Kidney tubule cell (primary cell): ENCODE measurements around the gene NPHP4.

Experiments used
- DNase-seq: peaks from one replicate; pipeline ENCODE4 v3.0.0-alpha.2; 2018; ENCODE audit warnings: low spot score

NPHP4 gene

DNA sequence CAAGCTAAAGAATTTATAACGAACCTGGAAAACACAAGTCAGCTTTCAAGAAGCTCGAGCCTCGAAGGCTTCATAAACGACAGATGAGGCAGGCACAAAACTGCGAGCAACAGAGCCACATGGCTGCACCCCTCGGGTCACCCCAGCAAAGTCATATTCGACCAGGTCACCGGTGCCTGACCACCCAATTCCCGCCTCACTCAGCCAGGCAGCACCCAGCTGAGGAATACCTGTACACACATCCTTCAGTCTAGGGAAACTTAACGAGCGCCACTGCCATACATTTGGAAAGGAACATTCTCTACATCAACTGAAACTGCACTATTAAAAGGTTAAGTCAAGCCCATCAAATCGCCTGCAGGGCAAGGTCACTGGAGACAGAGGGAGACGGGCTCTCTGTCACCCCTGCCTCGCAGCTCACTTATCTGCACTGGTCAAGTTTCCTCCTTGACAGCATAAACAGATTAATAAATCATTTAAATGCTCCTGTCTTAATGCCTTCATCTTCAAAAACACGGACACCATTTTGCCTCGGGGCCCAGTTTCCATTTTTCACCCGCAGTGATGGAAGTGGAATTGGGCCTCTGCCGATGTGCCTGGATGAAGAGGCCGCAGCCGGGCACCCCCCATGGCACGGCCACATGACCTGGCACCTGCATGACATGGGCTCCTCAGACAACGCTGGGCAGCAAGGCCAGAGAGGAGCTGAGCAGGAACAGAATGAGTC, 20.6 kb downstream of the NPHP4 start:
- DNase-seq: no peak

- DNase-seq: no peak
Observed at GRCh38 chr1:5970610-5971273, 21.5 kb downstream of the NPHP4 start.

DNA sequence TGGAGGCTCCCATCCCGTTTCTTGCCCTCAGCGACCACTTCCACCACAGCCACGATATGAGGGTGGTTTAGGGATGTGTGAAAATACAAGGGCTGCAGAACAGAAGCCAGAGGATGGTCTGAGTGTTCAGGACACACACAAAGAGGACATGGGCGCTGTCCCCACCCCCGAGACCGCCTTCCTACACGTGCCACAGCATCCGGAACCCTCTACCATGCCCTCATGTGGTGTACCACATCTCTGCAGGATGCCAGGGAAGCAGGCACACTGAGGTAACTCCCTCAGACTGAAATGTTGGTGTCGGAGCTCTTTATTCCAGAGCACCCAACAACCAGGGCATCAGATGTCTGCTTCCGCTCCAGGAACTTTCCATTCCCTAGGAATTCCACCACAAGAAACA, 23.1 kb downstream of the NPHP4 start:
- DNase-seq: no peak

DNA sequence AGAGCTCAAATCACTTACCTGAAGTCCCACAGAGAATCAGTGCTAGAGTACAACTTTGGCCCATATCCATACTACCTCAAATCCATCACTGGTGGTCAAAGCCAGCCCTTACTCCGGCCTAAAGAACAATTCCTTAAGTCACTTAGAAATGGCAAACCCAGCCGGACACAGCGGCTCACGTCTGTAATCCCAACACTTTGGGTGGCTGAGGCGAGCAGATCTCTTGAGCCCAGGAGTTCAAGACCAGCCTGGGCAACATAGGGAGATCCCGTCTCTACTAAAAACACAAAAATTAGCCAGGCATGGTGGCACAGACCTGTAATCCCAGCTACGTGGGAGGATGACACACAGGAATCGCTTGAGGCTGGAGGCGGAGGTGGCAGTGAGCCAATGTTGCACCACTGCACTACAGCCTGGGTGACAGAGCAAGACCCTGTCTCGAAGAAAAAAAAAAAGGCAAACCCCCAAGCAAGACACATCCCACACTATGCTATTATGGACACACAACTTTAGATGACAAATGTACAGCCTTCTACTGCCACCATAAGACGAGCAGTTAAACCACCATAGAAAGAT, 24.0 kb downstream of the NPHP4 start:
- DNase-seq: no peak

DNA sequence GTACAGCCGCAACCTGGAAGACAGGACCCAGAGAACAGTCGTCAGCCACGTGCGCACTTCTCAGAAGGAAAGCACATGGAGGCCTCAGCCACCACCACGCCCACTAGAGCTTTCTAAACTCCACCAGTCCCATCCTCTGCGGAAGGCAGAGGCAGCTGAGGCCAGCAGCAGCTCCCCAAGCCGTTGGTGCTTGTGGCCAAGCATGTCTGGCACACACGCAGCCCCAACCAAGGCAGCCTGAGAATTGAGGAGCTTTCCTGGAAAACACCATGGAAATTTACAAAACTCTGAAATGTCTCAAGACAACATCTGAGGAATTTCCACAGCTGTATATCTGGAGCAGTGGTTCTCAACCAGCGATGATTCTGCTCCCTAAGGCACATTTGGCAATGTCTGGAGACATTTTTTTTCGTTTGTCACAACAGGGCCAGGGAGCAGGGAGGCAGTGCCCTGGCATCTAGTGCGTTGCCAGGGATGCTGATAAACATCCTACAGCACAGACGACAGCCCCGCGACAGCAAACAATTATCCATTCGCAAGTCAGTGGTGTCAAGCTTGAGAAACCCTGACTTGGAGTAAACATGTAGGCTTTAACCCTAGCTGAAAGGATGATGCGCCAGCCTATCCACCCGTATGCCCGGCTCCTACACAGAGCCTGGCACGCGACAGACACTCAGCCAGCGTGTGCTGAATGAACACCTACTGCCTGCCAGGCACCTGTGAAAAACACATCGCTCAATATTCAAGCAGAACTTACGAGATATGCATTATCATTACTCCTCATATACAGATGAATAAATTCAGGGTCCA, 24.7 kb downstream of the NPHP4 start:
- DNase-seq: no peak

- no peak for DNase-seq
Observed at GRCh38 chr1:5966543-5967205, 25.6 kb downstream of the NPHP4 start.

DNA sequence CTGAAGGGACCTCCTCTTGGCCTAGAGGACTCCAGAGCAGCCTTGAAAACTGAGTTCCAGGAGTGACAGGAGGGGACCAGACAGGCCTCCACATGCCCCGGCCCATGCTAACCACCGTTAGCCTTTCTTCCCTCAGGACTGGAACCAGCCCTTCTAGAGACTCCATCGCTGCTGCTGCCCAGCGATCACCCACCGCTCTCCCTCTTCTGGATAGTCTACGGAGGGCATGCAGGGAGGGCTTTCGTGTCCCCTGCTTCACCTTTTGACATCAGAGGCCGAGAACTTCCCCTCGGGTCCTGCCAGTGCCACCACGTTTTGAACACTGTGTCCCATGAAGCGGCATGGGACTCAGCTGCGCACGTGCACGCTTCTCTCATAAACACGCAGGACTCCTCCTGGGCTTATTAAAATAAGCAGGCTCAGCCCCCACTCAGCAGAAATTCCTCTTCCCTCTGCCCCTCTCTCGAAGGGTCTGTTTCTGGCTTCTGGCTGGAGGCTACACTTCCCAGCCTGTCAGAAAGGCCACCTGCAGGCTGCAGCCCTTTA, 26.6 kb downstream of the NPHP4 start:
- no peak for DNase-seq

DNA sequence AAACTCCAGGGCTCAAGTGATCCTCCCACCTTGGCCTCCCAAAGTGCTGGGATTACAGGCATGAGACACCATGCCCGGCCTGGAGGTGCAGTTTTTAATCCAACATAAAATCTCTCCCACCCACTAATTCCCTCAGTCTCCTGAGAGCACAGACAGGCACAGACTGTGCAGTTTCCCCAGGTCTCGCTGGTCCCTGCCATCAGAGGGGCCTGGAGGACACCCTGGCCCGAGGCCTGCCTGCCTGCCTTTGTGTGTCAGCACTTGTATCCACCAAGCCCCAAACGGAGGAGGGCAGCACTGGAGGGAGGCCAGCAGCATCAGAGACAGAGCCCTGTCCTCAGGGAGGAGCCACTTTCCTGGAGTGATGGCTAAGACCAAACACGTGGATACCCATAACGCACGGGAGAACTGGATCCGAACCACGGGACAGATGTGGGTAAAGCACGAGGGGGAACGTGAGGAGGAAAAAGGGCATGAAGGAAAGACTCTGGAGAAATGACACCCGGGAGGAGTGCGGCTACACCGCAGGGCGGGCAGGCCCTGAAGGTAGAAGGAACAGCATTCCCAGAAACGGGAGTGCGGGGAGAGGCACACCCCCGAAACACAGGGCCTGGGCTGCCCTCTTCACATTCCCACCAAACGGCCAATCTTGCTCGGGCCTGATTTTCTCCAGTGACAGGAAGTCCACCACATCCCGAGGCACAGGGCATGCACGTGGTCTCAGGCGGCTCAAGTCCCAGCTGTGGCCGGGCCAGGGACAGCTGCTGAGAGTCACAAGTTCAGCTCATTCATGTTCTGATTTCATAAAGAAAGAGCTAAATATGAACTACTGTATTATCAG, 29.7 kb downstream of the NPHP4 start:
- no peak for DNase-seq

GRCh38 chr1:5961601-5962000, 30.6 kb downstream of the NPHP4 start:
- no peak for DNase-seq

DNA sequence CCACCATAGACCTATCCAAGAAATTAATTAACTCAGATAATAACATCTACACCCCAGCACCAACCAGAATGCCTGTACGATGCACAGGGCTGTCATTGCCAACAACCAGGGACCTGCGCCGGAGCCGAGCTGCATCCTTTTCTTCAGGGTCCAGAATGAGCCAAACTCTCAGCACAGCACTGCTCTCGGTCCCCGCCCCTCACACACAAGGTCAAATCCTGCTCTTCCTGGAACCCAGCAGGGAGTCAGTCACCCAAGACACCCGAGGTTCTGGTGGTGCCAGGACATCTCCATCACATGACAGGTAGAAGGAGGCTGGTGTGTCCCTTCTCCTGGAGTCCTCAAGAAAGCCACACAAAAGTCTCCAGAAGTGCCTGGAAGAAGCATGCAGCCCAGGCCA, 31.9 kb downstream of the NPHP4 start:
- no peak for DNase-seq

DNA sequence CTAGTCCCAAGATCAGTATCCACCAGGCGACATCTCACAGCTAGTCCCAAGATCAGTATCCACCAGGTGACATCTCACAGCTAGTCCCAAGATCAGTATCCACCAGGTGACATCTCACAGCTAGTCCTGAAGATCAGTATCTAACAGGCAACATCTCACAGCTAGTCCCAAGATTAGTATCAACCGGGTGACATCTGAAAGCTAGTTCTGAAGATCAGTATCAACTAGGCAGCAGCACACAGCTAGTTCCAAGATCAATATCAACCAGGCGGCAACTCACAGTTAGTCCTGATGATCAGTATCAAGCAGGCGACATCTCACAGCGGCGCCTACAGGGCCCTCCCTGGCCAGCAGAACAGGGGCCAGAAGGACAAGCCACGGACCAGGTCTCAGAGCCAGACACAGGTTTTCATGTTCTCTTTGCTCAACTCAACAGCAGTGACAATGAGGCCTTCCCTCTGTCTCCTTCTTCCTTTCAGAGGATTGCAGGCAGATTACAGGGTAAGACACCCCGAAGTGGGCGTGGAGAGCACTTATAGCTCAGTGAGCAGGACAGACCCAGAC, 32.5 kb downstream of the NPHP4 start:
- DNase-seq: no peak

- no peak for DNase-seq
Observed at GRCh38 chr1:5959087-5959486, 33.1 kb downstream of the NPHP4 start.

GRCh38 chr1:5956022-5956830, 36.0 kb downstream of the NPHP4 start:
- DNase-seq: no peak

DNA sequence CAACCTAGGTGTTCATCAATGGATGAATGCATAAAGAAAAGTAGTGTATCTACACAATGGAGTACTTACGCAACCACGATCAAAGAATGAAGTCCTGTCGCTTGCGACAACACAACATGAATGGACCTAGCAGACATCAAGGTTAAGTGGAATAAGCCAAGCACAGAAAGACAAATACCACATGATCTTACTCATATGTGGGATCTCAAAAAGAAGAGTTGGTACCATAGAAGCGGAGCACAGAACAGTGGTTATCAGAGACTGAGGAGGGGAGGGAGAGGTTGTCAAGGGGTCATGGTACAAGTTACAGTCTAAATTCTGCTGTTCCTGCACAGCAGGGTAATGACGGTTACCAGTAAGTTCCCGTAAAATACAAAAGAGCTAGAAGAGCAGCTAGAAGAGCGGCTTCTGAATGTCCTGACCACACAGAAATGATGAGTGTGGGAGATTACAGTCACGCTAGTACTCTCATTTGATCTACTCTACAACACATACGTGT, 36.7 kb downstream of the NPHP4 start:
- DNase-seq: no peak

GRCh38 chr1:5954964-5955363, 37.3 kb downstream of the NPHP4 start:
- no peak for DNase-seq

- DNase-seq: no peak
Observed at GRCh38 chr1:5953386-5953785, 38.8 kb downstream of the NPHP4 start.

- no peak for DNase-seq
Observed at GRCh38 chr1:5951846-5952410, 40.3 kb downstream of the NPHP4 start.

DNA sequence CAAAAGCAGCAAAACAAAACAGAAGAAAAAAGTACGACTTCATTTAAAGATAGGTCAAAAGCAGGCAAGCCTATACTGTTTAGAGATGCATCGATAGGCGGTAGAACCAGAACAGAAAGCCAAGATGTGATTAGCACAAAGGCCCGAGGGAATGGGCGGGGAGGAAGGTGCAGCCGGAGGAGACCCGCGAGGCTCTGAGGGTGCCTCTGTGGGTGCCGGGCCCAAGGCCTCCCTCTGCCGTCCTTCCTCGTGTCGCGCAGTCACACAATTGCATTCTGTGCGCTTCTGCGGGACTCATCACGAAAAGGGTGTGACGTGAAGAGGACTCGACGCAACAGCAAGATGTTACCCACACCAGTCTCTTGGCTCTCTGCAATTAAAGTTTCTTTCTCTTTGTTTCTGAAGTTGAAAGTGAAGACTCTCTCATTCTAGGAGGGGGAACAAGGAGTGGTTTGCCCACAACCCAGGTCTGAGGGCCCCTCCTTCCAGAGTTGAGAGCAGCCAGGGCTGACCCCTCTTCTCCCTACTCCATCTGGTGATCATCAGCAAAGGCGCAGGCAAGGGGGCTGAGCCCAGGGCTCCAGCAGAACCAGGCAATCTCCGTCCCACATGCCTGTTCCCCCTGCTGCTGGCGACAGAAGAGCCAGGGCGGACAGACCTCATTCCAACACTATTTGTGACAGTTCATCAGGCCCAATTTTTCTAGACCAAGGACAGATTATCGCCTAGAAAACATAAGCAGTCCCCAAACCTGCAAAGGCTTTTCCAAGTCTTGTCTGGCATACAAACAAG, 41.0 kb downstream of the NPHP4 start:
- no peak for DNase-seq
